HepG2 (cell line): ENCODE measurements around the gene TMEM121. TPM values are rescaled to one million over a fixed set of nuclear protein-coding genes. Genes with fewer than 3 reads are reported as not detected.
A peak's percentile ranks its signal among the peaks of the same experiment; 100 is the strongest.

ENCODE experiments used
- FOSL2 ChIP-seq: sonication (generic); formaldehyde crosslinking; IDR thresholded peaks from 2 replicates; pipeline ENCODE4 v1.4.0; 2020; ENCODE audit warnings: missing genetic modification reagents
- GATAD1 ChIP-seq: IDR thresholded peaks from 2 replicates; pipeline ENCODE4 v1.6.1; 2016; ENCODE audit warnings: missing genetic modification reagents, missing compliant biosample characterization
- HIVEP1 ChIP-seq: sonication (generic); formaldehyde crosslinking; IDR thresholded peaks from 2 replicates; pipeline ENCODE4 v1.4.0; 2020; ENCODE audit warnings: mild to moderate bottlenecking, missing genetic modification reagents
- KLF12 ChIP-seq: sonication (generic); formaldehyde crosslinking; IDR thresholded peaks from 2 replicates; pipeline ENCODE4 v1.4.0; 2020; ENCODE audit warnings: missing genetic modification reagents, borderline replicate concordance
- MYNN ChIP-seq: sonication (generic); formaldehyde crosslinking; IDR thresholded peaks from 2 replicates; pipeline ENCODE4 v1.4.0; 2020; ENCODE audit warnings: mild to moderate bottlenecking, low read depth, missing genetic modification reagents
- PITX1 ChIP-seq: sonication (generic); formaldehyde crosslinking; IDR thresholded peaks from 2 replicates; pipeline ENCODE4 v1.5.1; 2020; ENCODE audit warnings: mild to moderate bottlenecking, missing genetic modification reagents
- POGZ ChIP-seq: sonication (generic); formaldehyde crosslinking; IDR thresholded peaks from 2 replicates; pipeline ENCODE4 v1.4.0; 2020; ENCODE audit warnings: mild to moderate bottlenecking, missing genetic modification reagents
- SAFB2 ChIP-seq: sonication (generic); formaldehyde crosslinking; IDR thresholded peaks from 2 replicates; pipeline ENCODE4 v1.5.1; 2020; ENCODE audit warnings: missing genetic modification reagents, low read depth, mild to moderate bottlenecking, borderline replicate concordance
- SIX4 ChIP-seq: sonication (generic); formaldehyde crosslinking; IDR thresholded peaks from 2 replicates; pipeline ENCODE4 v1.4.0; 2020; ENCODE audit warnings: missing genetic modification reagents
- ZNF451 ChIP-seq: sonication (generic); formaldehyde crosslinking; IDR thresholded peaks from 2 replicates; pipeline ENCODE4 v1.5.0; 2020; ENCODE audit warnings: mild to moderate bottlenecking, missing genetic modification reagents
- ZNF777 ChIP-seq: sonication (generic); formaldehyde crosslinking; IDR thresholded peaks from 2 replicates; pipeline ENCODE4 v1.4.0; 2020; ENCODE audit warnings: missing genetic modification reagents
- polyA plus RNA-seq, 8 experiments: library from polyadenylated mRNA; depleted of rRNA in 3 of 8; stranded (reverse) in 7 of 8; unstranded in 1 of 8; fragments of >200 nt; fragmentation: Illumina TruSeq in 4 of 8; extraction: Trizol in 4 of 8; gene quantifications; 2 replicates each; pipeline versions ENCODE4 v1.2.1 to v1.2.3, GENCODE V29; 2011 to 2016; ENCODE audit warnings: low read depth in 4 of 8, missing spikeins in 1 of 8, mixed read lengths in 1 of 8; ENCODE audit not compliant: insufficient read depth in 1 of 8
- total RNA-seq, 5 experiments: library from RNA; depleted of rRNA; stranded (reverse); fragments of >200 nt; fragmentation: Illumina TruSeq; extraction: Trizol; gene quantifications; 2 replicates each; pipeline ENCODE4 v1.2.3, GENCODE V29; 2016; ENCODE audit warnings: low read depth in 1 of 5
- TF ChIP-seq, protein P1 (sequence below): sonication (generic); formaldehyde crosslinking; IDR thresholded peaks from 2 replicates; pipeline ENCODE4 v1.8.0; 2022; ENCODE audit warnings: missing genetic modification reagents, mild to moderate bottlenecking, inconsistent platforms, borderline replicate concordance
- TF ChIP-seq, protein P2 (sequence below): sonication (generic); formaldehyde crosslinking; IDR thresholded peaks from 2 replicates; pipeline ENCODE4 v1.4.0; 2020; ENCODE audit warnings: mild to moderate bottlenecking, low read depth, missing genetic modification reagents
- TF ChIP-seq, protein P3 (sequence below): sonication (generic); formaldehyde crosslinking; IDR thresholded peaks from 2 replicates; pipeline ENCODE4 v1.4.0; 2020; ENCODE audit warnings: missing genetic modification reagents, borderline replicate concordance
- TF ChIP-seq, protein P4 (sequence below): sonication (generic); formaldehyde crosslinking; IDR thresholded peaks from 2 replicates; pipeline ENCODE4 v1.4.0; 2020; ENCODE audit warnings: missing genetic modification reagents
- TF ChIP-seq, protein P5 (sequence below): sonication (generic); formaldehyde crosslinking; IDR thresholded peaks from 2 replicates; pipeline ENCODE4 v1.5.0; 2020; ENCODE audit warnings: missing genetic modification reagents
- TF ChIP-seq, protein P6 (sequence below): sonication (generic); formaldehyde crosslinking; IDR thresholded peaks from 2 replicates; pipeline ENCODE4 v1.5.1; 2020; ENCODE audit warnings: missing genetic modification reagents, mild to moderate bottlenecking, borderline replicate concordance

Gene TMEM121
- total and polyA plus RNA-seq, 2 of the 13 experiments (the other 11 are each of a cell fraction or from before 2014, with no cell fraction given): 6.6 to 19.0 TPM

DNA sequence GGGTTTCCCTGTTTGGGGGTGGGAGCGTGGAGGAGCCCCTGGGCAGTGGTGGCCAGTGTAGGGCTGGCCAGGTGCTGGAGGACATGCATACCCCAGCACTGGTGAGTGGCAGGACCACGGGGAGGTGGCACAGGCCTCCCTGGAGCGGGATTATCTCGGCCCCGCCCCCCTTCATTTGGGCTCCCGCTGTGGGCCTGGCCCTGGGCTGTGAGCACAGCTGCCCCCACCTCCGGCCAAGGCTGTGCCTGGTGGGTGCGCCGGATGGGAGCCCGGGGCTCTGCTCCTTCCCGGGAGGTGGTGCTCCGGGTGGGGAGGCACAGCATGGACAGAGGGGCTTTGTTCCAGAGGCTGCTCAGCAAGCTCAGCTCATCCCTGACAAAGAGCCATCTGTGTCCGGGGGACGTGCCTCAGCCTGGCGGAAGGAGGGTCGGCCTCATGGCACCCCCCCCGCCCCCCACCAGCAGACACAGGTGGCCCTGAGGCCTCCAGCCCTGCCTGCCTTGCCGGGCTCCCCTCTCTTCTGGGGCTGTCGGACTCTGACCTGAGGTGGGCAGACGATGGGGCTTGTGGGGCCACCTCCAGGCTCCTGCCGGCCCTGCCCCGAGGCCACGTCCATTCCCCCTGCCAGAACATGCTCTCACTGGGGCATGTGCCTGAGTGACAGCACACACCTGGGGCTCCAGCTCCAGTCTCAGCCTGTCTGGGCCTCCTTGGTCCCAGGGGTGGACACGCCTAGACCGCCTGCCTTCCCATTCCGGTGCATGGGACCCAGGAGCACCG, 26.9 kb upstream of the TMEM121 start (continued):
- TF ChIP-seq, protein P1, sequence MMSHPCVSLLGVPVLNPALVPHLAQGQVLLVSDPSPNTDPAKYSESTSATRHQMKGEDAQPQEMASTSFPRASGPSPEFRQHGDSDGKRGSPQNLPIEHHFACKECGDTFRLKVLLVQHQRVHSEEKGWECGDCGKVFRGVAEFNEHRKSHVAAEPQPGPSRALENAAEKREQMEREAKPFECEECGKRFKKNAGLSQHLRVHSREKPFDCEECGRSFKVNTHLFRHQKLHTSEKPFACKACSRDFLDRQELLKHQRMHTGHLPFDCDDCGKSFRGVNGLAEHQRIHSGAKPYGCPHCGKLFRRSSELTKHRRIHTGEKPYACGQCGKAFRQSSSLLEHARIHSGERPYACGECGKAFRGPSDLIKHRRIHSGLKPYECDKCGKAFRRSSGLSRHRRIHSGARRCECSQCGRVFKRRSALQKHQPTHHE: peak; percentile 66; the same call in 1 of the 2 replicates
- TF ChIP-seq MYNN: no peak
- peak; percentile 33; the same call in 1 of the 2 replicates for TF ChIP-seq FOSL2 (CRISPR knock-in tag)
- TF ChIP-seq KLF12 (CRISPR knock-in tag): 0 out of 2 replicates have a peak, but pooled peaks have one; percentile 60
- TF ChIP-seq, protein P2, sequence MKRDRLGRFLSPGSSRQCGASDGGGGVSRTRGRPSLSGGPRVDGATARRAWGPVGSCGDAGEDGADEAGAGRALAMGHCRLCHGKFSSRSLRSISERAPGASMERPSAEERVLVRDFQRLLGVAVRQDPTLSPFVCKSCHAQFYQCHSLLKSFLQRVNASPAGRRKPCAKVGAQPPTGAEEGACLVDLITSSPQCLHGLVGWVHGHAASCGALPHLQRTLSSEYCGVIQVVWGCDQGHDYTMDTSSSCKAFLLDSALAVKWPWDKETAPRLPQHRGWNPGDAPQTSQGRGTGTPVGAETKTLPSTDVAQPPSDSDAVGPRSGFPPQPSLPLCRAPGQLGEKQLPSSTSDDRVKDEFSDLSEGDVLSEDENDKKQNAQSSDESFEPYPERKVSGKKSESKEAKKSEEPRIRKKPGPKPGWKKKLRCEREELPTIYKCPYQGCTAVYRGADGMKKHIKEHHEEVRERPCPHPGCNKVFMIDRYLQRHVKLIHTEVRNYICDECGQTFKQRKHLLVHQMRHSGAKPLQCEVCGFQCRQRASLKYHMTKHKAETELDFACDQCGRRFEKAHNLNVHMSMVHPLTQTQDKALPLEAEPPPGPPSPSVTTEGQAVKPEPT (CRISPR knock-in tag): peak; percentile 48; the same call in 1 of the 2 replicates
- TF ChIP-seq POGZ (CRISPR knock-in tag): peak; percentile 67; the same call in 1 of the 2 replicates
- TF ChIP-seq PITX1 (CRISPR knock-in tag): peak; percentile 92; the same call in 1 of the 2 replicates
- TF ChIP-seq SAFB2 (CRISPR knock-in tag): peak; percentile 84; the same call in 1 of the 2 replicates
- TF ChIP-seq, protein P3, sequence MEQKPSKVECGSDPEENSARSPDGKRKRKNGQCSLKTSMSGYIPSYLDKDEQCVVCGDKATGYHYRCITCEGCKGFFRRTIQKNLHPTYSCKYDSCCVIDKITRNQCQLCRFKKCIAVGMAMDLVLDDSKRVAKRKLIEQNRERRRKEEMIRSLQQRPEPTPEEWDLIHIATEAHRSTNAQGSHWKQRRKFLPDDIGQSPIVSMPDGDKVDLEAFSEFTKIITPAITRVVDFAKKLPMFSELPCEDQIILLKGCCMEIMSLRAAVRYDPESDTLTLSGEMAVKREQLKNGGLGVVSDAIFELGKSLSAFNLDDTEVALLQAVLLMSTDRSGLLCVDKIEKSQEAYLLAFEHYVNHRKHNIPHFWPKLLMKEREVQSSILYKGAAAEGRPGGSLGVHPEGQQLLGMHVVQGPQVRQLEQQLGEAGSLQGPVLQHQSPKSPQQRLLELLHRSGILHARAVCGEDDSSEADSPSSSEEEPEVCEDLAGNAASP: peak; percentile 39; the same call in 1 of the 2 replicates
- peak; percentile 88 for TF ChIP-seq HIVEP1
- 0 out of 2 replicates have a peak, but pooled peaks have one; percentile 33 for TF ChIP-seq SIX4 (CRISPR knock-in tag)
- TF ChIP-seq GATAD1 (CRISPR knock-in tag): peak; percentile 60; the same call in 1 of the 2 replicates
- TF ChIP-seq, protein P4, sequence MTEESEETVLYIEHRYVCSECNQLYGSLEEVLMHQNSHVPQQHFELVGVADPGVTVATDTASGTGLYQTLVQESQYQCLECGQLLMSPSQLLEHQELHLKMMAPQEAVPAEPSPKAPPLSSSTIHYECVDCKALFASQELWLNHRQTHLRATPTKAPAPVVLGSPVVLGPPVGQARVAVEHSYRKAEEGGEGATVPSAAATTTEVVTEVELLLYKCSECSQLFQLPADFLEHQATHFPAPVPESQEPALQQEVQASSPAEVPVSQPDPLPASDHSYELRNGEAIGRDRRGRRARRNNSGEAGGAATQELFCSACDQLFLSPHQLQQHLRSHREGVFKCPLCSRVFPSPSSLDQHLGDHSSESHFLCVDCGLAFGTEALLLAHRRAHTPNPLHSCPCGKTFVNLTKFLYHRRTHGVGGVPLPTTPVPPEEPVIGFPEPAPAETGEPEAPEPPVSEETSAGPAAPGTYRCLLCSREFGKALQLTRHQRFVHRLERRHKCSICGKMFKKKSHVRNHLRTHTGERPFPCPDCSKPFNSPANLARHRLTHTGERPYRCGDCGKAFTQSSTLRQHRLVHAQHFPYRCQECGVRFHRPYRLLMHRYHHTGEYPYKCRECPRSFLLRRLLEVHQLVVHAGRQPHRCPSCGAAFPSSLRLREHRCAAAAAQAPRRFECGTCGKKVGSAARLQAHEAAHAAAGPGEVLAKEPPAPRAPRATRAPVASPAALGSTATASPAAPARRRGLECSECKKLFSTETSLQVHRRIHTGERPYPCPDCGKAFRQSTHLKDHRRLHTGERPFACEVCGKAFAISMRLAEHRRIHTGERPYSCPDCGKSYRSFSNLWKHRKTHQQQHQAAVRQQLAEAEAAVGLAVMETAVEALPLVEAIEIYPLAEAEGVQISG (CRISPR knock-in tag): peak; percentile 60
- TF ChIP-seq, protein P5, sequence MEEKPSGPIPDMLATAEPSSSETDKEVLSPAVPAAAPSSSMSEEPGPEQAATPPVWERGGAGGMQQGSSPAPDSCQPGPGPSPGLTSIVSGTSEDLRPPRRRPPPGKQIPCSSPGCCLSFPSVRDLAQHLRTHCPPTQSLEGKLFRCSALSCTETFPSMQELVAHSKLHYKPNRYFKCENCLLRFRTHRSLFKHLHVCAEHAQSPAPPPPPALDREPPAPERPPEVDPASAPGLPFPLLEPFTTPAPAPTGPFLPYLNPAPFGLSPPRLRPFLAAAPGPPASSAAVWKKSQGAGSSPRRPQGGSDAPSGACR: 0 out of 2 replicates have a peak, but pooled peaks have one; percentile 24
- peak; percentile 69 for TF ChIP-seq ZNF451
- TF ChIP-seq, protein P6, sequence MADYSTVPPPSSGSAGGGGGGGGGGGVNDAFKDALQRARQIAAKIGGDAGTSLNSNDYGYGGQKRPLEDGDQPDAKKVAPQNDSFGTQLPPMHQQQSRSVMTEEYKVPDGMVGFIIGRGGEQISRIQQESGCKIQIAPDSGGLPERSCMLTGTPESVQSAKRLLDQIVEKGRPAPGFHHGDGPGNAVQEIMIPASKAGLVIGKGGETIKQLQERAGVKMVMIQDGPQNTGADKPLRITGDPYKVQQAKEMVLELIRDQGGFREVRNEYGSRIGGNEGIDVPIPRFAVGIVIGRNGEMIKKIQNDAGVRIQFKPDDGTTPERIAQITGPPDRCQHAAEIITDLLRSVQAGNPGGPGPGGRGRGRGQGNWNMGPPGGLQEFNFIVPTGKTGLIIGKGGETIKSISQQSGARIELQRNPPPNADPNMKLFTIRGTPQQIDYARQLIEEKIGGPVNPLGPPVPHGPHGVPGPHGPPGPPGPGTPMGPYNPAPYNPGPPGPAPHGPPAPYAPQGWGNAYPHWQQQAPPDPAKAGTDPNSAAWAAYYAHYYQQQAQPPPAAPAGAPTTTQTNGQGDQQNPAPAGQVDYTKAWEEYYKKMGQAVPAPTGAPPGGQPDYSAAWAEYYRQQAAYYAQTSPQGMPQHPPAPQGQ: no peak
- TF ChIP-seq ZNF777: peak; percentile 67; the same call in 1 of the 2 replicates
